ENCODE measurements around the gene IL33.

- TF ChIP-seq CTCF (IDR thresholded peaks at IDR 0.05) (no peak), POLR2A (IDR thresholded peaks at IDR 0.05; ENCODE audit: low read depth) (no peak)
Observed at GRCh38 chr9:6183627-6184026, 32.0 kb upstream of the IL33 start.

Data from esophagus muscularis mucosa (tissue), 3 donors.